ENCODE results near the gene TXNL1.
"Not testable (repeated sequence)": the region's sequence is repeated elsewhere in the genome, so short reads cannot be mapped to it uniquely, and the experiment has no call there.

TXNL1 gene

GRCh38 chr18:56638232-56639103 is at the start of gene TXNL1:
TXNL1 (minus strand) TSS chr18:56638592; CDS start chr18:56638440, 152 bp downstream.
- peak; percentile 99 for DNase-seq (ENCODE audit: low read depth)

GRCh38 chr18:56684277-56684676 is 45.9 kb upstream of the TXNL1 start:
- DNase-seq (ENCODE audit: low read depth), result no peak

- DNase-seq (ENCODE audit: low read depth), result peak; percentile 3
Observed at GRCh38 chr18:56678836-56679565, 40.6 kb upstream of the TXNL1 start.

GRCh38 chr18:56676639-56677038 is 38.2 kb upstream of the TXNL1 start:
- no peak for DNase-seq (ENCODE audit: low read depth)

- no peak for DNase-seq (ENCODE audit: low read depth)
Observed at GRCh38 chr18:56672981-56673380, 34.6 kb upstream of the TXNL1 start.

GRCh38 chr18:56672391-56672790 is 34.0 kb upstream of the TXNL1 start:
- no peak for DNase-seq (ENCODE audit: low read depth)

GRCh38 chr18:56662902-56663301 is 24.5 kb upstream of the TXNL1 start:
- DNase-seq (ENCODE audit: low read depth), result no peak

GRCh38 chr18:56662502-56662901 is 24.1 kb upstream of the TXNL1 start:
- no peak for DNase-seq (ENCODE audit: low read depth)

- DNase-seq (ENCODE audit: low read depth), result no peak
Observed at GRCh38 chr18:56662063-56662408, 23.6 kb upstream of the TXNL1 start.

GRCh38 chr18:56661360-56662062 is 23.1 kb upstream of the TXNL1 start:
- DNase-seq (ENCODE audit: low read depth), result peak; percentile 29

GRCh38 chr18:56660655-56661054 is 22.3 kb upstream of the TXNL1 start:
- DNase-seq (ENCODE audit: low read depth), result no peak

- no peak for DNase-seq (ENCODE audit: low read depth)
Observed at GRCh38 chr18:56659111-56659510, 20.7 kb upstream of the TXNL1 start.

- no peak for DNase-seq (ENCODE audit: low read depth)
Observed at GRCh38 chr18:56658261-56658660, 19.9 kb upstream of the TXNL1 start.

GRCh38 chr18:56654280-56654679 is 15.9 kb upstream of the TXNL1 start:
- not testable (repeated sequence) for DNase-seq (ENCODE audit: low read depth)

- no peak for DNase-seq (ENCODE audit: low read depth)
Observed at GRCh38 chr18:56652802-56653201, 14.4 kb upstream of the TXNL1 start.

GRCh38 chr18:56651771-56652092 is 13.3 kb upstream of the TXNL1 start:
- DNase-seq (ENCODE audit: low read depth), result peak; percentile 8

- DNase-seq (ENCODE audit: low read depth), result peak; percentile 98
Observed at GRCh38 chr18:56650944-56651770, 12.8 kb upstream of the TXNL1 start, which contains the start of gene WDR7. WDR7 (plus strand) TSS chr18:56651359; CDS start chr18:56672516, 21,157 bp downstream.

- no peak for DNase-seq (ENCODE audit: low read depth)
Observed at GRCh38 chr18:56649996-56650395, 11.6 kb upstream of the TXNL1 start.

GRCh38 chr18:56647951-56648893 is 9.8 kb upstream of the TXNL1 start:
- no peak for DNase-seq (ENCODE audit: low read depth)

GRCh38 chr18:56647071-56647470 is 8.7 kb upstream of the TXNL1 start:
- no peak for DNase-seq (ENCODE audit: low read depth)
